ENCODE data around the gene STYXL2.

DNA sequence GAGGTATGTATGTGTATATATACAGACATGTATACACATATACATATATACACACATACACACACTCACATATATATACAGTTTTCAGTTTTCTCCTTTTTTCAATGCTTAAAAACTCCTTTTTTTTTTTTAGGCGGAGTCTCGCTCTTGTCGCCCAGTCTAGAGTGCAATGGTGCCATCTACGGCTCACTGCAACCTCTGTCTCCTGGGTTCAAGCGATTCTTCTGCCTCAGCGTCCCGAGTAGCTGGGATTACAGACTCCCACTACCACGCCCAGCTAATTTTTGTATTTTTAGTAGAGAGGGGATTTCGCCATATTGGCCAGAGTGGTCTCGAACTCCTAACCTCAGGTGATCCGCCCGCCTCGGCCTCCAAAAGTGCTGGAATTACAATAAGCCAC is 27.0 kb downstream of the STYXL2 start:
- no peak for TF ChIP-seq EZH2 (optimal IDR thresholded peaks at IDR 0.05; ENCODE audit: low read depth, low read length)
- TF ChIP-seq, protein P1, sequence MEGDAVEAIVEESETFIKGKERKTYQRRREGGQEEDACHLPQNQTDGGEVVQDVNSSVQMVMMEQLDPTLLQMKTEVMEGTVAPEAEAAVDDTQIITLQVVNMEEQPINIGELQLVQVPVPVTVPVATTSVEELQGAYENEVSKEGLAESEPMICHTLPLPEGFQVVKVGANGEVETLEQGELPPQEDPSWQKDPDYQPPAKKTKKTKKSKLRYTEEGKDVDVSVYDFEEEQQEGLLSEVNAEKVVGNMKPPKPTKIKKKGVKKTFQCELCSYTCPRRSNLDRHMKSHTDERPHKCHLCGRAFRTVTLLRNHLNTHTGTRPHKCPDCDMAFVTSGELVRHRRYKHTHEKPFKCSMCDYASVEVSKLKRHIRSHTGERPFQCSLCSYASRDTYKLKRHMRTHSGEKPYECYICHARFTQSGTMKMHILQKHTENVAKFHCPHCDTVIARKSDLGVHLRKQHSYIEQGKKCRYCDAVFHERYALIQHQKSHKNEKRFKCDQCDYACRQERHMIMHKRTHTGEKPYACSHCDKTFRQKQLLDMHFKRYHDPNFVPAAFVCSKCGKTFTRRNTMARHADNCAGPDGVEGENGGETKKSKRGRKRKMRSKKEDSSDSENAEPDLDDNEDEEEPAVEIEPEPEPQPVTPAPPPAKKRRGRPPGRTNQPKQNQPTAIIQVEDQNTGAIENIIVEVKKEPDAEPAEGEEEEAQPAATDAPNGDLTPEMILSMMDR (IDR thresholded peaks at IDR 0.05; ENCODE audit: low read length), result no peak

Data from MM.1S (cell line).